ENCODE results near the gene IFIT1.
"Not testable (repeated sequence)": the region's sequence is repeated elsewhere in the genome, so short reads cannot be mapped to it uniquely, and the experiment has no call there.

DNA sequence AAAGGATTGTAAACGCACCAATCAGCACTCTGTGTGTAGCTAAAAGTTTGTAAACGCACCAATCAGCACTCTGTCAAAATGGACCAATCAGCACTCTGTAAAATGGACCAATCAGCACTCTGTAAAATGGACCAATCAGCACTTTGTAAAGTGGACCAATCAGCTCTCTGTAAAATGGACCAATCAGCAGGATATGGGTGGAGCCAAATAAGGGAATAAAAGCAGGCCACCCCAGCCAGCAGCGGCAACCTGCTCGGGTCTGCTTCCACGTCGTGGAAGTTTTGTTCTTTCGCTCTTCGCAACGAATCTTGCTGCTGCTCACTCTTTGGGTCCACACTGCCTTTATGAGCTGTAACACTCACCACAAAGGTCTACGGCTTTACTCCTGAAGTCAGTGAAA, 19.9 kb downstream of the IFIT1 start:
- not testable (repeated sequence) for TF ChIP-seq POLR2A, CTCF (IDR thresholded peaks at IDR 0.05)

All from lower leg skin (tissue), 3 donors.